ENCODE results near the gene ERICH4.
"Not testable (repeated sequence)": the region's sequence is repeated elsewhere in the genome, so short reads cannot be mapped to it uniquely, and the experiment has no call there.

ERICH4 gene

DNA sequence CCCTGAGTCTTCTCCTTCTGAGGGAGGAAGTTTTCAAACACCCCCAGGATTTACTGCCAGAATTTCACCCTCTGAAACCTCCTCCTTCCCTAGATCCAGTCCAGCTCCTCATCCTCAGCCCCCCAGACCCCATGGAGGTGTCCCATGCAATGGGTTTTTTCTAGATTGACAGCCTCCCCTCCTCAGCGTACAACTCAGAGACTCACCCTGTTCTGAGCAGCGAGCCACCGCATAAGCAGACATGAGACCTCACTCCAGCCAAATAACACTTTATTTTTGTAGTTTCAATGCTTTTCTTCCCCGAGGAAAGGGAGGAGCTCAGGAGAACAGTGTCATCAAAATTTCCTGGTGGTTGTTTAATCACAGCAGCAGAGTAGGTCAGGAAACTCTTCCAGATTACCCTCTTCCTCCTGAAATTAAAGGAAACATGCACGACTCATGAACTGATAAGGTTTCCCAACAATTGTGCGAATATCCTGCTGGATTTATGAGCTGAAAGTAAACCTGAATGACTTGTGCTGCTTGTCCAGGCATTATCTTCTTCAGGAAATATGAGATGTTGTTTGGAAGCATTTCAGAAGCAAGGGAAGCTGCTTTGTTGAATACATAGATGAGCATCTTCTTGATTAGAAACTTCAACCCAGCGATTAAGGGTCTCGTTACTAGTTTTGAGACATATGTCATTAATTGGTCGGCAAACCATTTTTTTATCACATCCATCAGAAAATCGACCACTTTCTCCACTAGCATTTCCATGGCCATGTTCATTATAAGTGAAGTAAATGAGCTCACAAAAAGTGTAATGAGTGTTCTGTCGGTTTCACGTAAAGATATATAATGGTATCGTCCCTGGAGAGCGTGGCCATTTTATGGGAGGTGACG is 36.2 kb downstream of the ERICH4 start:
- DNase-seq (ENCODE audit: low read depth in 2 of 2): no peak

DNA sequence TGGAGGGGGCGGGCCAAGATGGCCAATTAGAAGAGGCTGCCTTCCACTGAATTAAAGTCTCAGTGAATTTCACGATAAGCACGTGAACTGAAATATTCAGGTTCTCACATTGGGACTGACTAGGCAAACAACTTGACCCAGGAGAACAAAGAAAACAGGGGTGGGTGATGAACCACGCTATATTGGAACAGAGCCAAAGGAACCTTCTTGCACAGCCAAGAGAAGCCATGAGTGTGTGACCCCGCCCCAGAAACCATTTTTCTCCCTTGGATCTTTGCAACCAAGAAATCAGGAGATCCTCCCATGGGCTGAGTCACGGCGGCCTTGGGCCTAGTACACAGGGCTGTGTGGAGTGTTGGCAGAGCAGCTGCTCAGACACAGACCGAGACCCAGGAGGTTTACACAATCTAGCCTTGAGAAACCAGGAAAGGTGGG is 36.8 kb downstream of the ERICH4 start:
- DNase-seq (ENCODE audit: low read depth in 2 of 2): no peak

- no peak for DNase-seq (ENCODE audit: low read depth in 2 of 2)
Measured at GRCh38 chr19:41480336-41480735, 37.4 kb downstream of the ERICH4 start.

- DNase-seq (ENCODE audit: low read depth in 2 of 2): no peak
Measured at GRCh38 chr19:41484822-41485221, 41.9 kb downstream of the ERICH4 start.

GRCh38 chr19:41486953-41487352 is 44.0 kb downstream of the ERICH4 start:
- not testable (repeated sequence) for DNase-seq (ENCODE audit: low read depth in 2 of 2)

GRCh38 chr19:41492843-41493242 is 49.9 kb downstream of the ERICH4 start:
- DNase-seq (ENCODE audit: low read depth in 2 of 2): no peak

All from stimulated activated CD8-positive, alpha-beta memory T cell treated with anti-CD3 and anti-CD28 coated beads, Interleukin-2, amount 100 ng/mL, for 1 hour (primary cell).